Measurements from ENCODE around the gene UNC13C.

UNC13C gene

DNA sequence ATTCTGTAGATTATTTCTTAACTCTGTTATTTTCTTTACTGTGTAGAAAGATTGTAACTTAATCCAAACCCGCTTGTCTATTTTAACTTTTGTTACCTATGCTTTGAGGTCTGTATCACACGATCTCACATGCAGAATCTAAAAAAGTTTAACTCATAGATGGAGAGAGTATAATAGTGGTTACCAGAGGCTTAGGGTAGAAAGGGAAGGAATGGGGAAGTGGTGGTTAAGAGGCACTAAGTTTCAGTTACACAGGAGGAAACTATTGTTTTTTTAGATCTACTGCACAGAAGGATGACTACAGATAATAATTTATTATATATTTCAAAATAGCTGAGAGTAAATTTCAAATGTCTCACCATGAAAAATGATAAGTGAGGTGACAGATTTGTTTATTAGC lies 703.3 kb downstream of the UNC13C start:
- Histone ChIP-seq H3K4me2 (peak overlapping the region; percentile 14; the same call in 1 of the 2 replicates), H3K4me1 (ENCODE audit: low read depth, poor library complexity, severe bottlenecking) (peaks cover 6% of the 10 kb centered on the region), H3K4me3 (IDR thresholded peaks at IDR 0.05; ENCODE audit: insufficient read depth, low read depth, low read length) (no peak overlapping the region), H2AFZ (ENCODE audit: low read depth) (no peak overlapping the region), H3K36me3 (ENCODE audit: insufficient read depth) (no peaks in the 10 kb centered on the region), H3K9ac (no peak overlapping the region), H3K27me3 (ENCODE audit: insufficient read depth, low read depth) (no peaks in the 10 kb centered on the region), H3K27ac (no peak overlapping the region), H3K79me2 (ENCODE audit: insufficient read depth, low read depth) (no peaks in the 10 kb centered on the region), H4K20me1 (ENCODE audit: insufficient read depth) (no peaks in the 10 kb centered on the region)
- TF ChIP-seq, protein P1, sequence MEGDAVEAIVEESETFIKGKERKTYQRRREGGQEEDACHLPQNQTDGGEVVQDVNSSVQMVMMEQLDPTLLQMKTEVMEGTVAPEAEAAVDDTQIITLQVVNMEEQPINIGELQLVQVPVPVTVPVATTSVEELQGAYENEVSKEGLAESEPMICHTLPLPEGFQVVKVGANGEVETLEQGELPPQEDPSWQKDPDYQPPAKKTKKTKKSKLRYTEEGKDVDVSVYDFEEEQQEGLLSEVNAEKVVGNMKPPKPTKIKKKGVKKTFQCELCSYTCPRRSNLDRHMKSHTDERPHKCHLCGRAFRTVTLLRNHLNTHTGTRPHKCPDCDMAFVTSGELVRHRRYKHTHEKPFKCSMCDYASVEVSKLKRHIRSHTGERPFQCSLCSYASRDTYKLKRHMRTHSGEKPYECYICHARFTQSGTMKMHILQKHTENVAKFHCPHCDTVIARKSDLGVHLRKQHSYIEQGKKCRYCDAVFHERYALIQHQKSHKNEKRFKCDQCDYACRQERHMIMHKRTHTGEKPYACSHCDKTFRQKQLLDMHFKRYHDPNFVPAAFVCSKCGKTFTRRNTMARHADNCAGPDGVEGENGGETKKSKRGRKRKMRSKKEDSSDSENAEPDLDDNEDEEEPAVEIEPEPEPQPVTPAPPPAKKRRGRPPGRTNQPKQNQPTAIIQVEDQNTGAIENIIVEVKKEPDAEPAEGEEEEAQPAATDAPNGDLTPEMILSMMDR (conservative IDR thresholded peaks at IDR 0.05; ENCODE audit: low read depth, low read length): no peak

Measured in KMS-11 (cell line).